ENCODE data around the gene OBI1. TPM values are rescaled to one million over a fixed set of nuclear protein-coding genes. Genes with fewer than 3 reads are reported as not detected.

Gene OBI1
- total and polyA plus RNA-seq, 2 donors (not counting 3 experiments of a cell fraction or from before 2014, with no cell fraction given): 5.0 to 16.1 TPM

DNA sequence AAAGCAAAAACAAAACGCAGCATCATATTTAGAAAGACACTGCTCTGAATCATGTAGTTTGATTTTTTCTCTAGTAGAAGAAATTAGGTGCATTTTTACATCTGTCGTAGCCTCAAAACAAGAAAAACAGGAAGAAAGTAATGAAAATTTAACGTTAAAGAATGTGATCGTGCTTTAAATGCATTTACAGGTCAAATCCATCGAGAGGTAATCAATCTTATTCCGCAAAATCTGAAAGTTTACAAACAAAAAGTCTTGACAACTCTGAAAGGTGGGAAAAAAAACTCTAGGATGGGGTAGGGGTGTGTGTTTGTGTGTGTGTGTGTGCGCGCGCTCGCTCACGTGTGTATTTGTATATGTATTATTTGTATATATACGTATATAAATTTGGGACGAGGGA, 65.8 kb downstream of the OBI1 start:
- H3K4me3 ChIP-seq (replicated peaks in 1 of 3; ENCODE audit: insufficient read depth in 1 of 3, low read depth in 1 of 3, low read length in 3 of 3): no peak overlapping the region
- ChIA-PET POLR2A (no interaction called here), CTCF (interaction anchor here (0.6 to 1.6 kb wide), 2 partner anchors 10 to 19 kb away, joined by 3 to 5 read pairs; partner anchors contain the start of gene POU4F1)
- intact Hi-C loops (cut with micrococcal nuclease): loop anchor here (5.0 kb wide), 1 partner anchor 456 kb away; no protein-coding TSS in a partner anchor
- FAIRE-seq (no peak), DNase-seq (ENCODE audit: low read depth, low spot score) (no peak)
- no peak overlapping the region for H3K4me2 ChIP-seq (ENCODE audit: insufficient read depth, low read length)
- H3K4me1 ChIP-seq (ENCODE audit: control insufficient read depth, extremely low read depth, insufficient read depth, low read length): peaks cover 6% of the 10 kb centered on the region
- no peaks in the 10 kb centered on the region for H3K36me3 ChIP-seq (ENCODE audit: control insufficient read depth in 2 of 2, extremely low read depth in 1 of 2, insufficient read depth in 2 of 2, low read length in 2 of 2)
- no peaks in the 10 kb centered on the region for H3K9me1 ChIP-seq (replicated peaks; ENCODE audit: control insufficient read depth, extremely low read depth, insufficient read depth, low read length)
- dilution Hi-C loops (cut with MboI; ENCODE audit: extremely low pct_ligation_motif_present, low sequenced_read_pairs): no loop called here
- peaks cover 58 to 93% of the 10 kb centered on the region in 2 experiments for H3K27me3 ChIP-seq (ENCODE audit: control insufficient read depth in 2 of 2, insufficient read depth in 2 of 2, low read length in 2 of 2)
- H3K9me3 ChIP-seq (replicated peaks; ENCODE audit: control insufficient read depth, insufficient read depth, low read length): no peaks in the 10 kb centered on the region
- no peak overlapping the region for H3K27ac ChIP-seq (ENCODE audit: insufficient read depth, low read depth, low read length)
- no peaks in the 10 kb centered on the region for H3K79me2 ChIP-seq (ENCODE audit: control insufficient read depth, insufficient read depth, low read length)
- TF ChIP-seq FOS (IDR thresholded peaks at IDR 0.05; ENCODE audit: borderline replicate concordance, insufficient read depth, low read length) (no peak), JUN (IDR thresholded peaks at IDR 0.05; ENCODE audit: borderline replicate concordance, insufficient read depth, insufficient read length, low read depth) (no peak), GATA2 (IDR thresholded peaks at IDR 0.05; ENCODE audit: insufficient read depth, insufficient read length, low read depth, low read length) (no peak), POLR2AphosphoS5 (IDR thresholded peaks at IDR 0.05; ENCODE audit: insufficient read depth, low read depth, low read length) (no peak), EZH2 (IDR thresholded peaks at IDR 0.05; ENCODE audit: borderline replicate concordance, low read depth, low read length, severe bottlenecking) (no peak), MAX (IDR thresholded peaks at IDR 0.05; ENCODE audit: insufficient read depth, insufficient read length) (no peak), POLR2A (IDR thresholded peaks at IDR 0.05; ENCODE audit: low read depth, low read length) (no peak), MYC (IDR thresholded peaks at IDR 0.05; ENCODE audit: low read depth, low read length) (no peak)
- TF ChIP-seq, protein P1, sequence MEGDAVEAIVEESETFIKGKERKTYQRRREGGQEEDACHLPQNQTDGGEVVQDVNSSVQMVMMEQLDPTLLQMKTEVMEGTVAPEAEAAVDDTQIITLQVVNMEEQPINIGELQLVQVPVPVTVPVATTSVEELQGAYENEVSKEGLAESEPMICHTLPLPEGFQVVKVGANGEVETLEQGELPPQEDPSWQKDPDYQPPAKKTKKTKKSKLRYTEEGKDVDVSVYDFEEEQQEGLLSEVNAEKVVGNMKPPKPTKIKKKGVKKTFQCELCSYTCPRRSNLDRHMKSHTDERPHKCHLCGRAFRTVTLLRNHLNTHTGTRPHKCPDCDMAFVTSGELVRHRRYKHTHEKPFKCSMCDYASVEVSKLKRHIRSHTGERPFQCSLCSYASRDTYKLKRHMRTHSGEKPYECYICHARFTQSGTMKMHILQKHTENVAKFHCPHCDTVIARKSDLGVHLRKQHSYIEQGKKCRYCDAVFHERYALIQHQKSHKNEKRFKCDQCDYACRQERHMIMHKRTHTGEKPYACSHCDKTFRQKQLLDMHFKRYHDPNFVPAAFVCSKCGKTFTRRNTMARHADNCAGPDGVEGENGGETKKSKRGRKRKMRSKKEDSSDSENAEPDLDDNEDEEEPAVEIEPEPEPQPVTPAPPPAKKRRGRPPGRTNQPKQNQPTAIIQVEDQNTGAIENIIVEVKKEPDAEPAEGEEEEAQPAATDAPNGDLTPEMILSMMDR (IDR thresholded peaks at IDR 0.05; ENCODE audit: extremely low read depth in 1 of 2, insufficient read depth in 1 of 2, low read depth in 1 of 2, low read length in 2 of 2): no peak
- no peaks in the 10 kb centered on the region for H4K20me1 ChIP-seq (replicated peaks; ENCODE audit: control insufficient read depth, extremely low read depth, insufficient read depth, low read length)
- no peak overlapping the region for H2AFZ ChIP-seq (ENCODE audit: low read depth, low read length)
- H3K9ac ChIP-seq (replicated peaks; ENCODE audit: extremely low read depth, insufficient read depth, low read length): no peak overlapping the region
- no TSS peak for BruUV-seq (replicated peaks)
